Heart left ventricle (tissue), 16 donors: ENCODE data around the gene PTPRN2. TPM values are rescaled to one million over a fixed set of nuclear protein-coding genes. Genes with fewer than 3 reads are reported as not detected.

Source experiments
- ATAC-seq, 4 donors: fragments of 200-7000 bp; cut with Tn5 transposase; one replicate each; pipeline ENCODE4 v1.9.1; 2020 to 2022; ENCODE audit warnings: moderate library complexity in 4 of 4, mild to moderate bottlenecking in 3 of 4, moderate number of reproducible peaks in 1 of 4
- DNase-seq, 5 donors: peaks; one replicate each; pipeline ENCODE4 v3.0.0-alpha.2; 2020
- H3K27ac ChIP-seq, 12 donors: fragments of 200-600 bp; sonication (generic) in 4 of 12; one replicate each; pipeline versions ENCODE4 v1.5.0 to v1.8.0; 2016 to 2022; ENCODE audit warnings: mild to moderate bottlenecking in 2 of 12
- H3K27me3 ChIP-seq, 9 donors: fragments of 200-600 bp; sonication (generic) in 2 of 9; one replicate each; pipeline versions ENCODE4 v1.5.1 to v1.8.0; 2016 to 2022; ENCODE audit warnings: mild to moderate bottlenecking in 3 of 9
- H3K36me3 ChIP-seq, 9 donors: fragments of 200-600 bp; sonication (generic) in 2 of 9; one replicate each; pipeline versions ENCODE4 v1.5.0 to v1.8.0; 2018 to 2022; ENCODE audit warnings: mild to moderate bottlenecking in 2 of 9
- H3K4me1 ChIP-seq, 12 donors: fragments of 200-600 bp; sonication (generic) in 4 of 12; one replicate each; pipeline versions ENCODE4 v1.5.0 to v1.8.0; 2016 to 2022; ENCODE audit warnings: mild to moderate bottlenecking in 3 of 12
- H3K4me3 ChIP-seq, 12 donors: fragments of 200-600 bp; sonication (generic) in 4 of 12; one replicate each; pipeline versions ENCODE4 v1.5.0 to v1.8.0; 2017 to 2022; ENCODE audit warnings: mild to moderate bottlenecking in 9 of 12, moderate library complexity in 4 of 12
- H3K9me3 ChIP-seq, 12 donors: fragments of 200-600 bp; sonication (generic) in 4 of 12; one replicate each; pipeline versions ENCODE4 v1.5.0 to v1.8.0; 2016 to 2022; ENCODE audit warnings: mild to moderate bottlenecking in 1 of 12
- POLR2A ChIP-seq, 2 donors: fragments of 450-650 bp; IDR thresholded peaks; one replicate each; pipeline ENCODE4 v1.6.1; 2017; ENCODE audit warnings: antibody characterized with exemption in 2 of 2, mild to moderate bottlenecking in 2 of 2, moderate library complexity in 2 of 2
- WGBS, 4 donors: extraction: QIAGEN DNeasy Blood & Tissue Kit in 2 of 4; methylation state at CpG; one replicate each; pipeline versions ENCODE4 v1.1.5 to v1.1.7; 2013 to 2018; 5-methylcytosine and 5-hydroxymethylcytosine counted together
- intact Hi-C, 10 donors: fragments of 100-400 bp; cut with DNase I; formaldehyde crosslinking; loops; one replicate each; pipeline versions ENCODE4 v1.11.1 to v1.14.2; 2022
- polyA plus RNA-seq, 2 donors: library from polyadenylated mRNA; stranded (reverse); fragments of 200-250 nt; gene quantifications; one replicate each; pipeline ENCODE4 v1.2.3, GENCODE V29; 2013
- total RNA-seq, 9 donors: library from RNA; depleted of rRNA in 2 of 9; stranded (reverse); fragments of >200 nt in 2 of 9; fragmentation: NEBNext Ultra II Directional in 3 of 9; extraction: Animal tissue kit (Norgen Biotek cat#: 25700) in 3 of 9; gene quantifications; one replicate each; pipeline versions ENCODE4 v1.1.0 to v1.2.4, GENCODE V29; 2016 to 2023
- TF ChIP-seq, protein P1 (sequence below), 12 donors: fragments of 200-600 bp; sonication (generic) in 4 of 12; IDR thresholded peaks; one replicate each; pipeline versions ENCODE4 v1.5.0 to v1.8.0; 2018 to 2022; ENCODE audit warnings: antibody characterized with exemption in 12 of 12, mild to moderate bottlenecking in 5 of 12
- donor health status: ischemic (EF 13 %, LVEDD 7.1; RV severe dilation, severe dysfunction).
- donor health status: healthy with polysubstance abuse.
- donor health status: DM: no; HTN: yes; CAD: no.
- donor health status: DM: no; HTN: no; CAD: no.
- donor health status: ischemic (EF 25% LVEDD 6.9; RV normal size, moderate dysfunction).
- donor health status: ischemic (EF 25% LVEDD 5.7; RV mildly dilated, moderate dysfunction).
- donor health status: healthy.
- donor health status: DM: yes; HTN: yes; CAD: no.
- donor health status: ischemic (EF 35%, LVEDD 5.7; RV mildly dilated, moderate dysfunction).
- donor health status: nonischemic (EF 11% LVEDD 7.7; RV severe dilation, severe dysfunction).
- donor health status: DM: yes; HTN: yes; CAD: no.
- donor health status: PGD.
- donor health status: ischemic (EF 29% LVEDD 5.4; RV normal size, mild dysfunction).
- donor health status: nonischemic (EF 23%, LVEDD 6.1; RV moderate dilation, normal function).

PTPRN2 gene
- total and polyA plus RNA-seq, 11 donors, result 0.61 to 2.3 (median 1.3) TPM

DNA sequence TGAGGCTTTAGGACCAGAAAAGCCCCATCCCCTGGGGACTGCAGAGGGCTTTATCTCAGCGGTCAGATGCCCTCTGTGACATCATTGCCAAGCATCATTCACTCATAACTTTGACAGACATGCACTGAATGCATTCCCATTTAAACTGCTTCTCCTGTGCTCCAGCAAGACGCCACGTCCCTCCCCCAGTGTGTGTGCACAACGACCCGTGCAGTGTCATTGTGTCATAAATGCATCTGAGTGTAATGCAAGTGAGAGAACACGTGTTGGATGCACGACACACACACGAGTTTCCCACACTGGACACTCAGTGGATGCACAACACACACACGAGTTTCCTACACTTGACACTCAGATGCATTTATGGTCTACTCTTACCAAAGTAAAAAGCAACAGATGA is 337.9 kb downstream of the PTPRN2 start:
- peak in 2 of 5 donors; percentile 0 to 2 for DNase-seq
- intact Hi-C loops, result no loop called here
- no peaks in the 10 kb centered on the region for H3K36me3 ChIP-seq
- peaks cover 0 to 6% (median 0%) of the 10 kb centered on the region in 12 donors for H3K9me3 ChIP-seq
- H3K4me1 ChIP-seq, result no peaks in the 10 kb centered on the region
- H3K27me3 ChIP-seq, result no peaks in the 10 kb centered on the region
- no peak for ATAC-seq
- WGBS, 4 donors, result 73 to 89% (median 80%) methylated on average over 9 of the region's 9 CpGs
- TF ChIP-seq POLR2A (IDR thresholded peaks at IDR 0.05), result no peak
- H3K4me3 ChIP-seq, result no peak overlapping the region
- H3K27ac ChIP-seq, result no peak overlapping the region

DNA sequence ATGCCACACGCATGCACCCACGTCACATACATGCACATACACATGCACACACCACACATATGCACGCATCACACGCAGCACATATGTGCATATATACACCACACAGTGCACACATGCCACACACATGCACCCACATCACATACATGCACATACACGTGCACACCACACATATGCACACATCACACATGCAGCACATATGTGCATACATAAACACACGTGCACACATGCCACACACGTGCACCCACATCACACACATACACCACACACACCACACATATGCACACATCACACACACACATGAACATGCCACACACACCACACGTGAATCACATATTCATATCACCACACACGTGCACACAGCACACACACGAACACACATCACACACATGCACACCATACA is 338.8 kb downstream of the PTPRN2 start:
- 40 to 82% (median 64%) methylated on average over 8 to 10 of the region's 10 CpGs for WGBS, 4 donors
- TF ChIP-seq POLR2A (IDR thresholded peaks at IDR 0.05), result no peak
- intact Hi-C loops, result no loop called here
- no peaks in the 10 kb centered on the region for H3K4me1 ChIP-seq
- H3K27ac ChIP-seq, result no peak overlapping the region
- H3K9me3 ChIP-seq, result peaks cover 0 to 6% (median 0%) of the 10 kb centered on the region in 12 donors
- no peaks in the 10 kb centered on the region for H3K36me3 ChIP-seq
- H3K4me3 ChIP-seq, result no peak overlapping the region
- H3K27me3 ChIP-seq, result no peaks in the 10 kb centered on the region
- DNase-seq, result no peak
- no peak for ATAC-seq

- Histone ChIP-seq H3K4me1 (no peaks in the 10 kb centered on the region), H3K27me3 (no peaks in the 10 kb centered on the region), H3K36me3 (no peaks in the 10 kb centered on the region), H3K27ac (no peak overlapping the region), H3K9me3 (peaks cover 0 to 6% (median 0%) of the 10 kb centered on the region in 12 donors), H3K4me3 (no peak overlapping the region)
- DNase-seq (no peak), ATAC-seq (no peak)
- intact Hi-C loops, result no loop called here
- WGBS, 4 donors, result 80 to 86% (median 82%) methylated on average over 14 of the region's 14 CpGs
- TF ChIP-seq, protein P1, sequence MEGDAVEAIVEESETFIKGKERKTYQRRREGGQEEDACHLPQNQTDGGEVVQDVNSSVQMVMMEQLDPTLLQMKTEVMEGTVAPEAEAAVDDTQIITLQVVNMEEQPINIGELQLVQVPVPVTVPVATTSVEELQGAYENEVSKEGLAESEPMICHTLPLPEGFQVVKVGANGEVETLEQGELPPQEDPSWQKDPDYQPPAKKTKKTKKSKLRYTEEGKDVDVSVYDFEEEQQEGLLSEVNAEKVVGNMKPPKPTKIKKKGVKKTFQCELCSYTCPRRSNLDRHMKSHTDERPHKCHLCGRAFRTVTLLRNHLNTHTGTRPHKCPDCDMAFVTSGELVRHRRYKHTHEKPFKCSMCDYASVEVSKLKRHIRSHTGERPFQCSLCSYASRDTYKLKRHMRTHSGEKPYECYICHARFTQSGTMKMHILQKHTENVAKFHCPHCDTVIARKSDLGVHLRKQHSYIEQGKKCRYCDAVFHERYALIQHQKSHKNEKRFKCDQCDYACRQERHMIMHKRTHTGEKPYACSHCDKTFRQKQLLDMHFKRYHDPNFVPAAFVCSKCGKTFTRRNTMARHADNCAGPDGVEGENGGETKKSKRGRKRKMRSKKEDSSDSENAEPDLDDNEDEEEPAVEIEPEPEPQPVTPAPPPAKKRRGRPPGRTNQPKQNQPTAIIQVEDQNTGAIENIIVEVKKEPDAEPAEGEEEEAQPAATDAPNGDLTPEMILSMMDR (IDR thresholded peaks at IDR 0.05), result no peak
- TF ChIP-seq POLR2A (IDR thresholded peaks at IDR 0.05), result no peak
These were observed 339.7 kb downstream of the PTPRN2 start for GRCh38 chr7:158247758-158248487.

- no peak for DNase-seq
- Histone ChIP-seq H3K27ac (no peak overlapping the region), H3K4me1 (no peaks in the 10 kb centered on the region), H3K27me3 (no peaks in the 10 kb centered on the region), H3K4me3 (no peak overlapping the region), H3K9me3 (peaks cover 0 to 6% (median 0%) of the 10 kb centered on the region in 12 donors), H3K36me3 (no peaks in the 10 kb centered on the region)
- TF ChIP-seq POLR2A (IDR thresholded peaks at IDR 0.05), result no peak
- TF ChIP-seq, protein P1 (IDR thresholded peaks at IDR 0.05), result no peak
- intact Hi-C loops, result no loop called here
- no peak for ATAC-seq
- WGBS, 4 donors, result 84 to 95% (median 85%) methylated on average over 26 to 28 of the region's 28 CpGs
These were observed 340.5 kb downstream of the PTPRN2 start for GRCh38 chr7:158246960-158247673.

- no peaks in the 10 kb centered on the region for H3K36me3 ChIP-seq
- no peaks in the 10 kb centered on the region for H3K27me3 ChIP-seq
- WGBS, 4 donors, result 84 to 89% (median 87%) methylated on average over 24 of the region's 24 CpGs
- ATAC-seq (no peak), DNase-seq (no peak)
- H3K4me1 ChIP-seq, result no peaks in the 10 kb centered on the region
- intact Hi-C loops, result no loop called here
- H3K27ac ChIP-seq, result no peak overlapping the region
- TF ChIP-seq POLR2A (IDR thresholded peaks at IDR 0.05), result no peak
- TF ChIP-seq, protein P1 (IDR thresholded peaks at IDR 0.05), result no peak
- H3K9me3 ChIP-seq, result peaks cover 0 to 6% (median 0%) of the 10 kb centered on the region in 12 donors
- H3K4me3 ChIP-seq, result no peak overlapping the region
These were observed 341.2 kb downstream of the PTPRN2 start for GRCh38 chr7:158246272-158246959.
